PC-3 (cell line): ENCODE results near the gene IL1RAPL1.

Source experiments
- EZH2 ChIP-seq: fragments of 300-600 bp; sonication (generic); IDR thresholded peaks from one replicate; pipeline ENCODE4 v1.6.1; 2017; ENCODE audit warnings: antibody characterized with exemption, mild to moderate bottlenecking, low read length; ENCODE audit not compliant: unreplicated experiment
- TF ChIP-seq, protein P1 (sequence below): fragments of 300-600 bp; sonication (generic); conservative IDR thresholded peaks from 2 replicates; pipeline ENCODE4 v1.5.1; 2017; ENCODE audit warnings: antibody characterized with exemption, low read depth, mild to moderate bottlenecking, low read length

DNA sequence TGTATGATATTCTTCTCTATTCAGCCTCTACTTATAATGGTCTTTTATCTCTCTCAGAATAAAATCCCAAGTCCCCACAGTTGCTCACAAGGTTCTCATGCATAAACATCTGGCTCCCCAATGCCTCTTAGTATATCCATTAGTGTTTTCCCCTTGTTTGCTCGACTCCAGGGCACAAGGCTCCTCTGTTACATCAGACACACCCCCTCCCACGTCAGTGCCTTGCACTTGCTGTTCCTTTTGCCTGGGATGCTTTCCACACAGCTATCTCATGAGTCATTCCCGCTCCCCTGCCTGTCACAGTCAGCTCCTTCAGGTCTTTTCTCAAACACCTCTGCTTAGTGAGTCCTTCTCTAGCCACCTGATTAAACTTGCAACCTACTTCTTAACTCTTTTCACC is 260.2 kb downstream of the IL1RAPL1 start:
- TF ChIP-seq, protein P1, sequence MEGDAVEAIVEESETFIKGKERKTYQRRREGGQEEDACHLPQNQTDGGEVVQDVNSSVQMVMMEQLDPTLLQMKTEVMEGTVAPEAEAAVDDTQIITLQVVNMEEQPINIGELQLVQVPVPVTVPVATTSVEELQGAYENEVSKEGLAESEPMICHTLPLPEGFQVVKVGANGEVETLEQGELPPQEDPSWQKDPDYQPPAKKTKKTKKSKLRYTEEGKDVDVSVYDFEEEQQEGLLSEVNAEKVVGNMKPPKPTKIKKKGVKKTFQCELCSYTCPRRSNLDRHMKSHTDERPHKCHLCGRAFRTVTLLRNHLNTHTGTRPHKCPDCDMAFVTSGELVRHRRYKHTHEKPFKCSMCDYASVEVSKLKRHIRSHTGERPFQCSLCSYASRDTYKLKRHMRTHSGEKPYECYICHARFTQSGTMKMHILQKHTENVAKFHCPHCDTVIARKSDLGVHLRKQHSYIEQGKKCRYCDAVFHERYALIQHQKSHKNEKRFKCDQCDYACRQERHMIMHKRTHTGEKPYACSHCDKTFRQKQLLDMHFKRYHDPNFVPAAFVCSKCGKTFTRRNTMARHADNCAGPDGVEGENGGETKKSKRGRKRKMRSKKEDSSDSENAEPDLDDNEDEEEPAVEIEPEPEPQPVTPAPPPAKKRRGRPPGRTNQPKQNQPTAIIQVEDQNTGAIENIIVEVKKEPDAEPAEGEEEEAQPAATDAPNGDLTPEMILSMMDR = no peak
- no peak for TF ChIP-seq EZH2
